ENCODE measurements around the gene OR2T4. TPM values are rescaled to one million over a fixed set of nuclear protein-coding genes. Genes with fewer than 3 reads are reported as not detected.

Gene OR2T4
- total RNA-seq, 1 experiment from 2014 or later, result not detected

DNA sequence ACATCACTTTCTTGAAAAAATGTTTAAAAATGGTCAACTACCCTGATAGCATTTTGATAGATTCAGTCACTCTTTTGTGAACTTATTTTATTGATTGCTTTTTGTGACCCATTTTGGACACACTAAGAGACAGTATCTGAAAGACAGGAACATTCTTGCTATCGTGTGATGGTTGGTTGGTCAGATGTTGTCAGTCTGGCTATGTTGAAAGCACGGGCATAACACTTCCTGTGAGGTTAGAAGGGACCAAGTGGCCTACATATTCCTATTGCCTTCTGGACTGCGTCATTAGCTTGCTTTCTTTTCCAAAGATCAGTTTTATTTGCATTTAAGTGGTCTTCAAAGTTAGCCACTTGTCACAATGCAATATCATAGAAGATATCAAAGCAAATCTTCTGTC is 15.5 kb downstream of the OR2T4 start:
- ChIA-PET CTCF (no interaction called here), RAD21 (ENCODE audit: low non-redundant PET in 1 of 2, low total read pairs in 2 of 2, uncharacterized antibody in 2 of 2, unreplicated experiment in 2 of 2) (no interaction called here), POLR2A (no interaction called here)
- no peak overlapping the region for H3K4me3 ChIP-seq (replicated peaks in 1 of 2; ENCODE audit: low read depth in 1 of 2, low read length in 2 of 2)
- intact Hi-C loops (cut with micrococcal nuclease), result no loop called here
- H2AFZ ChIP-seq (ENCODE audit: low read depth, low read length, poor library complexity, severe bottlenecking), result no peak overlapping the region
- no peaks in the 10 kb centered on the region for H3K9me2 ChIP-seq (ENCODE audit: insufficient read depth)
- TF ChIP-seq ZNF274 (IDR thresholded peaks at IDR 0.05; ENCODE audit: low read depth, low read length), result no peak
- TF ChIP-seq, protein P1, sequence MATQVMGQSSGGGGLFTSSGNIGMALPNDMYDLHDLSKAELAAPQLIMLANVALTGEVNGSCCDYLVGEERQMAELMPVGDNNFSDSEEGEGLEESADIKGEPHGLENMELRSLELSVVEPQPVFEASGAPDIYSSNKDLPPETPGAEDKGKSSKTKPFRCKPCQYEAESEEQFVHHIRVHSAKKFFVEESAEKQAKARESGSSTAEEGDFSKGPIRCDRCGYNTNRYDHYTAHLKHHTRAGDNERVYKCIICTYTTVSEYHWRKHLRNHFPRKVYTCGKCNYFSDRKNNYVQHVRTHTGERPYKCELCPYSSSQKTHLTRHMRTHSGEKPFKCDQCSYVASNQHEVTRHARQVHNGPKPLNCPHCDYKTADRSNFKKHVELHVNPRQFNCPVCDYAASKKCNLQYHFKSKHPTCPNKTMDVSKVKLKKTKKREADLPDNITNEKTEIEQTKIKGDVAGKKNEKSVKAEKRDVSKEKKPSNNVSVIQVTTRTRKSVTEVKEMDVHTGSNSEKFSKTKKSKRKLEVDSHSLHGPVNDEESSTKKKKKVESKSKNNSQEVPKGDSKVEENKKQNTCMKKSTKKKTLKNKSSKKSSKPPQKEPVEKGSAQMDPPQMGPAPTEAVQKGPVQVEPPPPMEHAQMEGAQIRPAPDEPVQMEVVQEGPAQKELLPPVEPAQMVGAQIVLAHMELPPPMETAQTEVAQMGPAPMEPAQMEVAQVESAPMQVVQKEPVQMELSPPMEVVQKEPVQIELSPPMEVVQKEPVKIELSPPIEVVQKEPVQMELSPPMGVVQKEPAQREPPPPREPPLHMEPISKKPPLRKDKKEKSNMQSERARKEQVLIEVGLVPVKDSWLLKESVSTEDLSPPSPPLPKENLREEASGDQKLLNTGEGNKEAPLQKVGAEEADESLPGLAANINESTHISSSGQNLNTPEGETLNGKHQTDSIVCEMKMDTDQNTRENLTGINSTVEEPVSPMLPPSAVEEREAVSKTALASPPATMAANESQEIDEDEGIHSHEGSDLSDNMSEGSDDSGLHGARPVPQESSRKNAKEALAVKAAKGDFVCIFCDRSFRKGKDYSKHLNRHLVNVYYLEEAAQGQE (IDR thresholded peaks at IDR 0.05; ENCODE audit: low read depth), result no peak
- TF ChIP-seq EZH2 (IDR thresholded peaks at IDR 0.05), result no peak
- H3K36me3 ChIP-seq (ENCODE audit: control insufficient read depth in 1 of 2, insufficient read depth in 2 of 2, low read length in 2 of 2), result no peaks in the 10 kb centered on the region
- no peaks in the 10 kb centered on the region for H3K79me2 ChIP-seq (ENCODE audit: insufficient read depth, low read length)
- ATAC-seq, result no peak
- H4K20me1 ChIP-seq (ENCODE audit: insufficient read depth), result no peaks in the 10 kb centered on the region
- no peaks in the 10 kb centered on the region for H3K27me3 ChIP-seq (ENCODE audit: insufficient read depth, low read length)
- no peak for DNase-seq (ENCODE audit: low read depth, low spot score)
- BruUV-seq (replicated peaks), result no TSS peak
- H3K9ac ChIP-seq (ENCODE audit: low read length), result no peak overlapping the region
- no peak overlapping the region for H3K4me2 ChIP-seq (ENCODE audit: low read length)
- H3K4me1 ChIP-seq (ENCODE audit: control insufficient read depth in 1 of 2, insufficient read depth in 2 of 2, low read length in 2 of 2), result no peaks in the 10 kb centered on the region
- peaks cover 5 to 18% of the 10 kb centered on the region in 2 experiments; a peak in 2 of 4 replicates for H3K9me3 ChIP-seq (ENCODE audit: control insufficient read depth in 1 of 2, insufficient read depth in 1 of 2, low read depth in 1 of 2, low read length in 2 of 2)
- H3K27ac ChIP-seq (ENCODE audit: low read depth, low read length), result no peak overlapping the region

DNA sequence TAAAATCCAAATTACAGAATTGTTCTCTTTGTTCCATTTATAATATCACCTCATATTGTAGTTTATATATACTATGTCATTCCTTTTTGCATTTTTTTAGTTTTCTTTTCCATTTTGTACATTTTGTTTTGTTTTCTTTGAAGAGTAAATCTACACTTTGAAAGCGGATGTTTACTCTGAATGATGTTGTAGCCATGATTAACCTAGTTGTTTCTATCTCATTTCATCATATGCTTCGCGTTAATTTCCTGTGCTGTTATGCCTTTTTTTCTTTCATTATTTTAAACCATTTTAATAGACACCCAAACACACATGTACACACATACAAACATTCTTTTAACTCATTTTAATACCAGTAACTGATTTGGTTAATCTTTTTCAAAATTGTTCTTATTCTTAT is 19.4 kb downstream of the OR2T4 start:
- H3K27me3 ChIP-seq (ENCODE audit: insufficient read depth, low read length), result no peaks in the 10 kb centered on the region
- H3K9me2 ChIP-seq (ENCODE audit: insufficient read depth), result no peaks in the 10 kb centered on the region
- CTCF ChIA-PET, result no interaction called here
- H3K27ac ChIP-seq (ENCODE audit: low read depth, low read length), result no peak overlapping the region
- no peak overlapping the region for H3K4me3 ChIP-seq (replicated peaks in 1 of 2; ENCODE audit: low read depth in 1 of 2, low read length in 2 of 2)
- no peaks in the 10 kb centered on the region for H3K36me3 ChIP-seq (ENCODE audit: control insufficient read depth in 1 of 2, insufficient read depth in 2 of 2, low read length in 2 of 2)
- H3K9me3 ChIP-seq (ENCODE audit: control insufficient read depth in 1 of 2, insufficient read depth in 1 of 2, low read depth in 1 of 2, low read length in 2 of 2), result peaks cover 0 to 15% of the 10 kb centered on the region in 2 experiments; a peak in 2 of 4 replicates
- TF ChIP-seq POLR2A (IDR thresholded peaks at IDR 0.05; ENCODE audit: borderline replicate concordance, extremely low read depth, insufficient read depth, insufficient read length) (no peak), POLR2AphosphoS5 (IDR thresholded peaks at IDR 0.05; ENCODE audit: low read depth, low read length) (no peak)
- TF ChIP-seq, protein P1 (IDR thresholded peaks at IDR 0.05; ENCODE audit: low read depth), result no peak
- intact Hi-C loops (cut with micrococcal nuclease), result no loop called here
- POLR2A ChIA-PET, result no interaction called here
- no peak overlapping the region for H2AFZ ChIP-seq (ENCODE audit: low read depth, low read length, poor library complexity, severe bottlenecking)
- BruUV-seq (replicated peaks), result no TSS peak
- DNase-seq (ENCODE audit: low read depth, low spot score), result no peak
- no peak overlapping the region for H3K4me2 ChIP-seq (ENCODE audit: low read length)
- no peaks in the 10 kb centered on the region for H3K79me2 ChIP-seq (ENCODE audit: insufficient read depth, low read length)
- no peaks in the 10 kb centered on the region for H4K20me1 ChIP-seq (ENCODE audit: insufficient read depth)
- H3K9ac ChIP-seq (ENCODE audit: low read length), result no peak overlapping the region
- H3K4me1 ChIP-seq (ENCODE audit: control insufficient read depth in 1 of 2, insufficient read depth in 2 of 2, low read length in 2 of 2), result no peaks in the 10 kb centered on the region
- RAD21 ChIA-PET (ENCODE audit: low non-redundant PET in 1 of 2, low total read pairs in 2 of 2, uncharacterized antibody in 2 of 2, unreplicated experiment in 2 of 2), result no interaction called here
- no peak for ATAC-seq

Measured in HCT116 (cell line).